Glutamatergic neuron (in vitro differentiated cells): ENCODE data around the gene ATP5F1D. TPM values are rescaled to one million over a fixed set of nuclear protein-coding genes. Genes with fewer than 3 reads are reported as not detected.

ENCODE experiments used
- DNase-seq: peaks from one replicate; pipeline ENCODE4 v3.0.0; 2022
- H3K27ac Mint-ChIP-seq: one replicate; pipeline ENCODE4 v1.8.0; 2020; ENCODE audit warnings: mild to moderate bottlenecking, mixed read lengths, inconsistent platforms; ENCODE audit not compliant: unreplicated experiment
- H3K27me3 Mint-ChIP-seq: one replicate; pipeline ENCODE4 v1.8.0; 2020; ENCODE audit warnings: mild to moderate bottlenecking, moderate library complexity, mixed read lengths, inconsistent platforms; ENCODE audit not compliant: unreplicated experiment
- H3K36me3 Mint-ChIP-seq: one replicate; pipeline ENCODE4 v1.8.0; 2020; ENCODE audit warnings: mild to moderate bottlenecking, mixed read lengths, inconsistent platforms; ENCODE audit not compliant: unreplicated experiment
- H3K4me1 Mint-ChIP-seq: one replicate; pipeline ENCODE4 v1.8.0; 2020; ENCODE audit warnings: mild to moderate bottlenecking, low read depth, mixed read lengths, inconsistent platforms; ENCODE audit not compliant: unreplicated experiment
- H3K4me3 Mint-ChIP-seq: one replicate; pipeline ENCODE4 v1.8.0; 2020; ENCODE audit warnings: mild to moderate bottlenecking, mixed read lengths, inconsistent platforms; ENCODE audit not compliant: unreplicated experiment
- H3K9me3 Mint-ChIP-seq: one replicate; pipeline ENCODE4 v1.8.0; 2020; ENCODE audit warnings: mild to moderate bottlenecking, moderate library complexity, mixed read lengths, inconsistent platforms; ENCODE audit not compliant: unreplicated experiment
- total RNA-seq: library from RNA; stranded (reverse); fragmentation: NEBNext Ultra II Directional; extraction: Animal tissue kit (Norgen Biotek cat#: 25700); gene quantifications from one replicate; pipeline ENCODE4 v1.2.1, GENCODE V29; 2021; ENCODE audit not compliant: unreplicated experiment
- TF ChIP-seq, protein P1 (sequence below): fragments of 200-600 bp; sonication (generic); IDR thresholded peaks from one replicate; pipeline ENCODE4 v1.5.0; 2021; ENCODE audit not compliant: partially characterized antibody, unreplicated experiment

The ATP5F1D gene
- total RNA-seq, 1 donor from 2014 or later, result 129 TPM

DNA sequence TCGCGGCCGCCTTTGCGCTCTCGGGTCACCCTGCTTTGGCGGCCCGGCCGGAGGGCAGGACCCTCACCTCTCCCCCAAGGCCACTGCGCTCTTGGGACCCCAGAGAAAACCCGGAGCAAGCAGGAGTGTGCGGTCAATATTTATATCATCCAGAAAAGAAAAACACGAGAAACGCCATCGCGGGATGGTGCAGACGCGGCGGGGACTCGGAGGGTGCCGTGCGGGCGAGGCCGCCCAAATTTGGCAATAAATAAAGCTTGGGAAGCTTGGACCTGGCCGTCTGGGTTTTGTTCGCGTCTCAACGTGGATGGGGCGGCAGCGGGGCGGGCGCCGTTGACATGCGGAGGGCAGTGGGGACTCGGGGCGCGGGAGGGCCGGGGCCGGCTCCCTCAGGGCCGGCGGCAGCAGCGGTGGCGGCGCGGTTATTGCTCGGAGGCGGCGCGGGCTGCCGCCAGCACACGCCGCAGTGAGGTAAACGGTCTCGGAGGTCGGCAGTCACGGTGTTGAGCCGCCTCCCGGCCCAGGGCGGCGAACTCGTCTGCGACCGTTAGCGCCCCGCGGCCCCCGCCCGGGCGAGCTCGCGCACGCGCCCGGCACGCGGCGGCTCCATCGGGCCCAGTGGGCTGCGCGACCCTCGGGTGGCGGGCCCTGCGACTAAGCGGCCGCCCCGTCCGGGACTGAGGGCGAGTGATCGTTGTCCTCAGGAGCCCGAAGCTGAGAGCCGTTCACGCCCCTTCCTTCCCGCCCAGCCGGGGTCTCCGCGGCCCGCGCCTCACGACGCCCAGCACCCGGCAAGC, 13.2 kb upstream of the ATP5F1D start:
- H3K27ac Mint-ChIP-seq, result no peak overlapping the region
- H3K9me3 Mint-ChIP-seq, result peaks cover 11% of the 10 kb centered on the region
- no peak overlapping the region for H3K4me3 Mint-ChIP-seq
- no peaks in the 10 kb centered on the region for H3K36me3 Mint-ChIP-seq
- peaks cover 7% of the 10 kb centered on the region for H3K27me3 Mint-ChIP-seq
- DNase-seq, result no peak
- TF ChIP-seq, protein P1, sequence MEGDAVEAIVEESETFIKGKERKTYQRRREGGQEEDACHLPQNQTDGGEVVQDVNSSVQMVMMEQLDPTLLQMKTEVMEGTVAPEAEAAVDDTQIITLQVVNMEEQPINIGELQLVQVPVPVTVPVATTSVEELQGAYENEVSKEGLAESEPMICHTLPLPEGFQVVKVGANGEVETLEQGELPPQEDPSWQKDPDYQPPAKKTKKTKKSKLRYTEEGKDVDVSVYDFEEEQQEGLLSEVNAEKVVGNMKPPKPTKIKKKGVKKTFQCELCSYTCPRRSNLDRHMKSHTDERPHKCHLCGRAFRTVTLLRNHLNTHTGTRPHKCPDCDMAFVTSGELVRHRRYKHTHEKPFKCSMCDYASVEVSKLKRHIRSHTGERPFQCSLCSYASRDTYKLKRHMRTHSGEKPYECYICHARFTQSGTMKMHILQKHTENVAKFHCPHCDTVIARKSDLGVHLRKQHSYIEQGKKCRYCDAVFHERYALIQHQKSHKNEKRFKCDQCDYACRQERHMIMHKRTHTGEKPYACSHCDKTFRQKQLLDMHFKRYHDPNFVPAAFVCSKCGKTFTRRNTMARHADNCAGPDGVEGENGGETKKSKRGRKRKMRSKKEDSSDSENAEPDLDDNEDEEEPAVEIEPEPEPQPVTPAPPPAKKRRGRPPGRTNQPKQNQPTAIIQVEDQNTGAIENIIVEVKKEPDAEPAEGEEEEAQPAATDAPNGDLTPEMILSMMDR, result no peak
- peaks cover 6% of the 10 kb centered on the region for H3K4me1 Mint-ChIP-seq

DNA sequence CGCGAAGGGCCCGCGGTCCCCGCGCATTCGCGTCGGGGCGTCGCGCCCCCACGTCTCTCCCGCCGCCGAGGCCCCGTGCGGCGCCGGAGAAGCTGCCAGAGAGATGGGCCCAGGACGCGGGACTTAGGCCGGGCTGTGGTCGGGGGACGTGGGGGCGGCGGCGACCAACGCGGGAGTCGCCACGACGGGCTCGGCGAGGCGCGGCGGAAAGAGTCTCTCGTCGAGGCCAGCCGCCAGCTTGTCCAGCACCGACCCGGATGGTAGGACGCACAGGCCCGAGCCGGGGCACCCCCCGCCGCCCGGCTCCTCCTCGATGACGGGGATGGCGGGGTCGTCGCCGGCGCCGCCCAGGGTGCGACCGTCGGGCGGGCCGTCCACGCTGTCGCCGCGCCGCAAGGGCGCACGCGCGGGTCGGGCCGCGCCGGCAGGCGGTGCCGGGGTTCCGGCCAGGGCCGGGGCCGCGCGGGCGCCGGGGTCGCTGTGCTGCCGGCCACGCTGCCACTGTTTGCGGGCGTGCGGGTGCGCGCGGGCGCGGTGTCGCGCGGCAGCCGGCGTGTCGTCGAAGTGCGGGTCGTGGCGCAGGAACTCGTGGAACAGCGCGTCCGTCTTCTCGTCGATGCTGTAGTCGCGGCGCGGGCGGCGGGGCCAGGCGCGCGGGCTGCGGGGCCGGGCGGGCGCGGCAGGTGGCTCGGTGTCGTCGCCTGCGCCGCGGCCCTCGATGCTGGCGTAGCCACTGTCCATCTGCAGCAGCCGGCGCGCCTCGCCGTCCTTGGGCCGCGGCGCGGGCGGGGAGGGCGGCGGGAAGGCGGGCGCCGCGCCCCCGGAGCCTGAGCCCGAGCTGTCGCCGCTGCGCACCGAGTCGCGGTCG, 12.3 kb upstream of the ATP5F1D start:
- DNase-seq, result no peak
- TF ChIP-seq, protein P1, result no peak
- H3K4me3 Mint-ChIP-seq, result no peak overlapping the region

DNA sequence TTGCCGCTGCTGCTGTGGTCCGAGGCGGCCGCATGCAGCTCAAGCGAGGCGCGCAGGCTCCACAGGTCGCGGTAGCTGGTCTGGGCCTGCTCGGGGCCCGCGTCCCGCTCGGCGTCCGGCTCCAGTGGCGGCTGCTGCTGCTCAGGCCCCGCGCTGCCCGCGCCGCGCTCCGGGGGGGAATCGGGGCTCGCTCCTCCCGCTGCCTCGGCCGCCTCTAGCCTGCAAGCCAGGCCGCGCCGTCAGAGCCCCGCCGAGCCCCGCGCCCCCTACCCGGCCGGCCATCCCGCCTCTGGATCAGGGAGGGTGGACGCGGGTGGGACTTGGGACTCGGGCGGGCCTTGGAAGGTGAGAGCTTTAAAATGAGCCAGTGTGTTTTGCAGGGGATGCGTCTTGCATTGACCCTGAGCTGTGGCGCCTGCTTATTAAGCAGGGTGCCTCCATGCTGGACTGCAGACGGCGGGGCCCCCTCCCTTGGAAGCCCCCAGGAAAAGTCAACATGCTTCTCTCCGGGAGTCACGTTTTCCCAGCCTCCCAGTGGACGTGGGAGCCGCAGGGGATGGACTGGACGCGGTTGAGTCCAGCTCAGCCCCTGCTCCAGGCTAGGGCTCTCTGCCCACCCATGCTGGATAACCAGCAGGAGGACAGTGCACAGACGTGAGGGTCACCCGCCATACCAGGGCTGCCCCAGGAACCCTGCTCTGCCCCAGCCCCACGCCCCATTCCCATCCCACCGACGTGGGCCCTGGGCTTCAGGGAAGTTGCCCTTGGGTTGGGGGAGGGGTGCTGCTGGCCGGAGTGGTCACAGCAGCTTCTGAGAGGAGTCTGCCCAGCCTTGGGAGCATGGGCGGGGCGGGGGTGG, 11.4 kb upstream of the ATP5F1D start:
- DNase-seq, result no peak
- no peak overlapping the region for H3K27ac Mint-ChIP-seq
- H3K4me3 Mint-ChIP-seq, result no peak overlapping the region
- TF ChIP-seq, protein P1, result no peak
- H3K27me3 Mint-ChIP-seq, result peaks cover 7% of the 10 kb centered on the region
- peaks cover 11% of the 10 kb centered on the region for H3K9me3 Mint-ChIP-seq
- H3K4me1 Mint-ChIP-seq, result peaks cover 6% of the 10 kb centered on the region
- H3K36me3 Mint-ChIP-seq, result no peaks in the 10 kb centered on the region

More for the DNA sequence above, 12.3 kb upstream of the ATP5F1D start:
- Mint-ChIP-seq H3K9me3 (peaks cover 11% of the 10 kb centered on the region), H3K27me3 (peaks cover 7% of the 10 kb centered on the region), H3K4me1 (peaks cover 6% of the 10 kb centered on the region), H3K36me3 (no peaks in the 10 kb centered on the region), H3K27ac (no peak overlapping the region)

DNA sequence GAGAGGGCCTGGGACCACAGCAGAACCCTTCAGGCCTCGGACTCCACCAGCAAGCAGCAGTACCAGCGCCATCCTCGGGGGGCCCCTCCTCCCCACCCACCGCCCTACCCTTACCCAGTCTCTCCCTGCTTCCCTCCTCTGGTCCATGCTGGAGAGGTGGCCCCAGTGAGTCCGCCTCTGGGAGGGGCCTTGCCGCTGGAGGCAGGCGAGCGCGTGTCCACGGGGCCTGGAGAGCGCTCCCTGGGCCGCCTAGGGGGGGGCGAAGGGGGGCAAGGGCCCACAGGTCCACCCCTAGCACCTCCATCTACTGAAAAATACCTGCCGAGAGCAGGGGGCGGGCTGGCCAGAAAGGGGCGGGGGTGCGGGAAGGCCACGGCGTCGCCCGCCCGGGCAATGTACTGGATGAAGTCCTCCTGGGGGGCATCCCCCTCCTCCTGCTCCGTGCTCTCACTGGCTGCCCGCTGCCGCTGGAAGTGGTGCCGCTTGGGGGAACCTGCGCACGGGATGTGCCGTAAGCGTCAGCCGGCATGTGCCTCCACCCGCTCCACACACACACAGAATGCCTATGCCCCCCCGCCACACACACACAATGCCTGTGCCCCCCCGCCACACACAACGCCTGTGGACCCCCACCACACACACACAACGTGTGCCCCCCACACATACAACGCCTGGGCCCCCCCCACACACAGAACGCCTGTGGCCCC, 10.6 kb upstream of the ATP5F1D start:
- Mint-ChIP-seq H3K27me3 (peaks cover 7% of the 10 kb centered on the region), H3K4me3 (no peak overlapping the region), H3K4me1 (peaks cover 6% of the 10 kb centered on the region), H3K36me3 (no peaks in the 10 kb centered on the region), H3K9me3 (peaks cover 9% of the 10 kb centered on the region), H3K27ac (no peak overlapping the region)
- TF ChIP-seq, protein P1, result no peak
- DNase-seq, result no peak
